K562 (cell line): ENCODE data around the gene COL9A2. TPM values are rescaled to one million over a fixed set of nuclear protein-coding genes. Genes with fewer than 3 reads are reported as not detected.
A peak's percentile ranks its signal among the peaks of the same experiment; 100 is the strongest.

Experiments used
- BDP1 ChIP-seq: IDR thresholded peaks from 3 replicates; pipeline ENCODE4 v1.6.1; 2011; ENCODE audit not compliant: insufficient read length, insufficient read depth
- CEBPB ChIP-seq: fragments of 450-650 bp; IDR thresholded peaks from 2 replicates; pipeline ENCODE4 v1.6.1; 2016; ENCODE audit warnings: missing genetic modification characterization, missing compliant biosample characterization
- CEBPG ChIP-seq, 3 experiments: fragments of 200-800 bp in 1 of 3; sonication (Bioruptor generic) in 1 of 3; sonication (generic) in 1 of 3; formaldehyde crosslinking in 1 of 3; IDR thresholded peaks in 2 of 3; conservative IDR thresholded peaks in 1 of 3; 2 replicates each; pipeline versions ENCODE4 v1.6.1 to v1.8.0; 2016 to 2022; ENCODE audit warnings: missing compliant biosample characterization in 2 of 3, missing genetic modification characterization in 2 of 3, mild to moderate bottlenecking in 1 of 3, missing genetic modification reagents in 1 of 3
- CHD7 ChIP-seq: fragments of 200-600 bp; sonication (generic); IDR thresholded peaks from one replicate; pipeline ENCODE4 v1.6.1; 2012; ENCODE audit warnings: mild to moderate bottlenecking, low read depth, low read length, inconsistent platforms
- CTCF ChIP-seq, 3 experiments: IDR thresholded peaks in 2 of 3; conservative IDR thresholded peaks in 1 of 3; 2 replicates each; pipeline ENCODE4 v1.5.1; 2011 to 2012; ENCODE audit warnings: low read length in 3 of 3, mild to moderate bottlenecking in 3 of 3, control low read depth in 2 of 3, improper control_type of control experiment in 1 of 3, inconsistent platforms in 1 of 3, low read depth in 1 of 3, mixed read lengths in 1 of 3, moderate library complexity in 1 of 3; ENCODE audit not compliant: insufficient read depth in 2 of 3
- KDM2B ChIP-seq: fragments of 250-450 bp; sonication (Bioruptor Pico); IDR thresholded peaks from 2 replicates; pipeline ENCODE4 v1.8.0; 2021; ENCODE audit warnings: mild to moderate bottlenecking, moderate library complexity
- polyA plus RNA-seq, 8 experiments: library from polyadenylated mRNA; depleted of rRNA in 4 of 8; stranded (reverse) in 5 of 8; unstranded in 3 of 8; fragments of >200 nt; fragmentation: Nextera tagmentation in 2 of 8; fragmentation: Illumina TruSeq in 1 of 8; extraction: Ambion mirVana in 2 of 8; extraction: Trizol in 1 of 8; gene quantifications; 2 replicates each; pipeline versions ENCODE4 v1.2.1 to v1.2.3, GENCODE V29; 2011 to 2014; ENCODE audit warnings: inconsistent platforms in 1 of 8, missing spikeins in 1 of 8
- total RNA-seq, 7 experiments: library from RNA; depleted of rRNA in 6 of 7; stranded (reverse); fragments of >200 nt in 6 of 7; fragmentation: Illumina TruSeq in 2 of 7; extraction: Trizol in 2 of 7; gene quantifications; 2 replicates each; pipeline versions ENCODE4 v1.2.1 to v1.2.3, GENCODE V29; 2011 to 2021; ENCODE audit warnings: low replicate concordance in 1 of 7
- TF ChIP-seq, protein P1 (sequence below): fragments of 250-450 bp; sonication (Bioruptor Pico); IDR thresholded peaks from 2 replicates; pipeline ENCODE4 v1.4.0; 2020

Gene COL9A2
- total and polyA plus RNA-seq, 9 of the 15 experiments (the other 6 are each of a cell fraction or from before 2014, with no cell fraction given), result 0.03 to 2.2 (median 0.31) TPM

DNA sequence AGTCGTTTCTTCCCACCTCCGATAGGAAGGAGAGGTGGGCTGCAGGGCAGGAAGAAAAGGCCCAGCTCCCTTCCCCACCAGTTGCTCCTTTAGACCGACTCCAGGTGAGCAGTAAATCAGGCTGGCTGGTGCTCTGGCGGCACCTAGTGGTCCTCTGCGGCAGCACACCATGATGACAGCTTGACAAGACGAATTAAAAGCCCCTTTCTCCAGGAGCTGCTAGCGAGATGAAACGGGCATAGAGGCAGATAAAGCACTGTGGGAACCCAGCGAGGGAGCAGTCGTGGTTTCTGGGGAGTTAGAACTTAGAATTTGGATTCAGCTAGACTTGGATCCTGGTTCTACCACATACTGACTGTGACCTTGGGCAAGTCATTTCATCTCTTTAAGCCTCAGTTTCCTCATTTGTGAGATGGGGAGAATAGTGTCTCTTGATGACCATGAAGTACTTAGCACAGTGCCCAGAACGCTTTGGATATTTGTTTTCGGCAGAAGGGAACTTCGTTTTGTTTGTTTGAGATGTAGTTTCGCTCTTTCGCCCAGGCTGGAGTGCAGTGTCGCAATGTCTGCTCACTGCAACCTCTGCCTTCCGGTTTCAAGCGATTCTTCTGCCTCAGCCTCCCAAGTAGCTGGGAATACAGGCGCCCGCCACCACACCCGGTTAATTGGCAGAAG, 21.8 kb upstream of the COL9A2 start (continued):
- TF ChIP-seq CTCF (IDR thresholded peaks at IDR 0.05 in 2 of 3, conservative IDR thresholded peaks at IDR 0.05 in 1 of 3; ENCODE audit: insufficient read depth in 2 of 3, low read depth in 1 of 3, low read length in 3 of 3) (peak; percentile 96 to 100 (median 98)), CEBPB (peak; percentile 94), BDP1 (no peak), CEBPG (CRISPR knock-in tag; IDR thresholded peaks at IDR 0.05) (peak; percentile 76), CEBPG (tag; conservative IDR thresholded peaks at IDR 0.05 in 1 of 2, IDR thresholded peaks at IDR 0.05 in 1 of 2) (no peak; a peak in 1 of 4 replicates), KDM2B (CRISPR knock-in tag) (no peak), CHD7 (no peak)
- TF ChIP-seq, protein P1, sequence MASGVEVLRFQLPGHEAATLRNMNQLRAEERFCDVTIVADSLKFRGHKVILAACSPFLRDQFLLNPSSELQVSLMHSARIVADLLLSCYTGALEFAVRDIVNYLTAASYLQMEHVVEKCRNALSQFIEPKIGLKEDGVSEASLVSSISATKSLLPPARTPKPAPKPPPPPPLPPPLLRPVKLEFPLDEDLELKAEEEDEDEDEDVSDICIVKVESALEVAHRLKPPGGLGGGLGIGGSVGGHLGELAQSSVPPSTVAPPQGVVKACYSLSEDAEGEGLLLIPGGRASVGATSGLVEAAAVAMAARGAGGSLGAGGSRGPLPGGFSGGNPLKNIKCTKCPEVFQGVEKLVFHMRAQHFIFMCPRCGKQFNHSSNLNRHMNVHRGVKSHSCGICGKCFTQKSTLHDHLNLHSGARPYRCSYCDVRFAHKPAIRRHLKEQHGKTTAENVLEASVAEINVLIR (CRISPR knock-in tag), result no peak
